Activated naive CD8-positive, alpha-beta T cell treated with anti-CD3 and anti-CD28 coated beads, Interleukin-2, amount 50 U/mL, for 24 hours (primary cell): ENCODE results near the gene FAN1.

Source experiments
- ATAC-seq: fragments of 150-1000 bp; cut with Tn5 transposase; one replicate; pipeline ENCODE4 v1.10.0; 2021
- DNase-seq: peaks from one replicate; pipeline ENCODE4 v3.0.0; 2021
- H3K27ac Mint-ChIP-seq: one replicate; pipeline ENCODE4 v1.8.0; 2021; ENCODE audit warnings: mild to moderate bottlenecking, mixed read lengths
- H3K27me3 Mint-ChIP-seq: one replicate; pipeline ENCODE4 v1.8.0; 2021; ENCODE audit warnings: mixed read lengths
- H3K36me3 Mint-ChIP-seq: one replicate; pipeline ENCODE4 v1.8.0; 2021; ENCODE audit warnings: low read depth, mixed read lengths
- H3K4me1 Mint-ChIP-seq: one replicate; pipeline ENCODE4 v1.8.0; 2021; ENCODE audit warnings: mixed read lengths
- H3K4me3 Mint-ChIP-seq: one replicate; pipeline ENCODE4 v1.8.0; 2021; ENCODE audit warnings: mild to moderate bottlenecking, moderate library complexity, mixed read lengths
- H3K9me3 Mint-ChIP-seq: one replicate; pipeline ENCODE4 v1.8.0; 2021; ENCODE audit warnings: mixed read lengths

Gene FAN1

DNA sequence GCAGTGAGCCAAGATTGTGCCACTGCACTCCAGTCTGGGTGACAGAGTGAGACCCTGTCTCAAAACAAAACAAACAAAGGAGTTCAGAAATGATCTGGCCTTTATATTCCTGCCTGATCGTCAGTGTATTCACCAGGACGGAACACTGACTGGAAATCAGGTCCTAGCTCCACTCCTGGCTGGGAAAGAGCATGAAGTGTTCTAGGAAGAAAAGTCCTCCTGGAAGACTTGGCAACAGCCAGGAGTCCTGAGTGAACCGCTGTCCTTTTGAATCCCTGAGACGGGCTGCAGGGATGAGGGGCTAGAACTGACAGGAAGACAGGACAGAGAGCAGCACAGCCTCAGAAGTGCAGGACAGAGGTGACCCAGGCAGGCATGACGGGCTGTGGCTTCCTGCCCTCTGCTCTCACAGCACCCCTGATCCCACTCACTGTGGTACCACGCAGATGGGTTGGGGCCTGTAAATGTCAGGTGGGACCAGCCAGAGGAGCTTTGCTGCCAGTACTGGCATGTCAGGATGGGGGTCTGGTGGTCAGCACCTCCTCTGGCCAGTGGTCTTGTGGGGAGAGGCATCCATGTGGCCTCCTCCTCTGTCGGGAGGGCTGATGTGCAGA, 23.5 kb downstream of the FAN1 start:
- H3K27ac Mint-ChIP-seq, result no peak overlapping the region
- H3K4me1 Mint-ChIP-seq, result peaks cover 2% of the 10 kb centered on the region
- no peaks in the 10 kb centered on the region for H3K27me3 Mint-ChIP-seq
- peaks cover 33% of the 10 kb centered on the region for H3K36me3 Mint-ChIP-seq
- DNase-seq, result no peak
- ATAC-seq, result no peak
- H3K9me3 Mint-ChIP-seq, result no peaks in the 10 kb centered on the region
- H3K4me3 Mint-ChIP-seq, result no peak overlapping the region

DNA sequence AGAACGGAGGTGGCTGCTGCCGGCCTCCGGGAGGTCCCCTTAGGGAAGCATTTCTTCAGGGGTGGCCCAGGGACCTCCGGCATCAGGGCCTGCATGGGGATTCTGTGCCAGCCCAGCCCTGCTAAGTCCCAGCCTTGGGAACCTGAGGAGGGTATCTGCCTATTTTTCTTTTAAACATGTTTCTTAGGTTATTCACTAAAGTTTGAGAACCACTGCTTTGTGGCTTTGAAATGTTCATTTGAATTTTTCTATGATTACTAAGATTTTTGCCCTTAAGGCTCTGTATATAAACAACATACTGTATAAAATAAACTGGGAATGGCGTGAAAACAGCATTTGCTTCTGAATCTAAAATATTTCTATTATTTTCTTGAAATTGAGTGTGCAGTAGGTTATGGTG, 24.4 kb downstream of the FAN1 start:
- Mint-ChIP-seq H3K27ac (no peak overlapping the region), H3K4me3 (no peak overlapping the region), H3K9me3 (no peaks in the 10 kb centered on the region), H3K4me1 (peaks cover 4% of the 10 kb centered on the region), H3K36me3 (peaks cover 33% of the 10 kb centered on the region), H3K27me3 (no peaks in the 10 kb centered on the region)
- DNase-seq (no peak), ATAC-seq (no peak)

DNA sequence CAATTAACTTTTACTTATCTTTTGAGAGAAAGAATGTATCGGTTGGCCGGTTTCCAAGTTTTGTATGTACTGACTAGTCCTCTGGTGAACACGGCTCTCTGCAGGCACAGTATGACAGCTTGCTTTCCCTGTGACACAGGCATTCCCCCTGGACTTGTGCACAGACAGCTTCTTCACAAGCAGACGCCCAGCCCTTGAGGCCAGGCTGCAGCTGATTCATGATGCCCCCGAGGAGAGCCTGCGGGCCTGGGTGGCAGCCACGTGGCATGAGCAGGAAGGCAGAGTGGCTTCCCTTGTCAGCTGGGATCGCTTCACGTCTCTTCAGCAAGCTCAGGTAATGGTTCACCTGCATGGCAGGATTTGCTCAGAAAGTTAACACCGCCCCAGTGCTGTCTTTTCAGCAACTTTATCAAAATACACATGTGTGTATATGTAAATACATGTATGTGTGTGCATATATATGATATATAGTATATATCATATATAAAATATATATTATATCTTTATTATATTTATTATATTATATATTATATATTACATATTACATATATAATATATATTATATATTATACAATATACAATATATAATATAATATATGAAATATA, 25.5 kb downstream of the FAN1 start:
- Mint-ChIP-seq H3K4me1 (peaks cover 8% of the 10 kb centered on the region), H3K27ac (no peak overlapping the region), H3K27me3 (no peaks in the 10 kb centered on the region), H3K36me3 (peaks cover 39% of the 10 kb centered on the region), H3K4me3 (no peak overlapping the region), H3K9me3 (no peaks in the 10 kb centered on the region)
- DNase-seq, result no peak
- ATAC-seq, result no peak

DNA sequence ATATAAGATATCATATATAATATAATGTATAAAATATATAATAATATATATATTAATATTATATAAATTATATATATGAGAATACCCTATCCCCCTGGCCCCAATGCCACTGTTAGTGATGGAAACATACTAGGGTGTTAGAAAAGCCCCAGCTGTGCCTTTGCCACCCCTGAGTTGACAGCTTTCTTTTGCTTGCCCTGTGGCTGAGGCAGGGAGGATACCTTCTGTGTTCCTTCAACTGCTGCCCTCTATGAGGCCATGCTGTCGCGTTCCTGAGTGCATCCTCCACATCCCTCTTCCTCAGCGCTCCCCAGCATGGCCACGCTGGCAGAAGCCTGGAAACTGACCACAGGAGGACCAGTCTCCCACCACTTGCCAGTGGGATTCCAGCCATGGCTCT, 26.3 kb downstream of the FAN1 start:
- H3K36me3 Mint-ChIP-seq, result peaks cover 43% of the 10 kb centered on the region
- ATAC-seq (no peak), DNase-seq (no peak)
- no peak overlapping the region for H3K27ac Mint-ChIP-seq
- peaks cover 8% of the 10 kb centered on the region for H3K4me1 Mint-ChIP-seq
- no peaks in the 10 kb centered on the region for H3K9me3 Mint-ChIP-seq
- no peak overlapping the region for H3K4me3 Mint-ChIP-seq
- H3K27me3 Mint-ChIP-seq, result no peaks in the 10 kb centered on the region

DNA sequence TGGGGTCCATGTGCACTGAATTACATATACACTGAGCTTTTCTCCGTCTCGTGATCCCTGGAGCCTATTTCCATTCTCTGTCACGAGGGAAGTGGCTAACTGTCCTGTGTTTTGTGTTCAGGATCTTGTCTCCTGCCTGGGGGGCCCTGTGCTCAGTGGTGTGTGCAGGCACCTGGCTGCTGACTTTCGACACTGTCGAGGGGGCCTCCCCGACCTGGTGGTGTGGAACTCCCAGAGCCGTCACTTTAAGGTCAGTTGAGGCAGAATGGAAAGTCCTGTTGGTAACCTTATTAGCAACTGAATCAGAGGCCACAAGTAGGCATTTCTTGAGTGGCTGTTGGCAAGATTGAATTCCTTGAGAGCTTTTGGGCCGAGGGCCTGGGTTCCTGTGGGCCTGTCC, 26.7 kb downstream of the FAN1 start:
- Mint-ChIP-seq H3K36me3 (peaks cover 43% of the 10 kb centered on the region), H3K27ac (no peak overlapping the region), H3K9me3 (no peaks in the 10 kb centered on the region), H3K4me3 (no peak overlapping the region), H3K4me1 (peaks cover 8% of the 10 kb centered on the region), H3K27me3 (no peaks in the 10 kb centered on the region)
- DNase-seq (no peak), ATAC-seq (peak; percentile 34)

DNA sequence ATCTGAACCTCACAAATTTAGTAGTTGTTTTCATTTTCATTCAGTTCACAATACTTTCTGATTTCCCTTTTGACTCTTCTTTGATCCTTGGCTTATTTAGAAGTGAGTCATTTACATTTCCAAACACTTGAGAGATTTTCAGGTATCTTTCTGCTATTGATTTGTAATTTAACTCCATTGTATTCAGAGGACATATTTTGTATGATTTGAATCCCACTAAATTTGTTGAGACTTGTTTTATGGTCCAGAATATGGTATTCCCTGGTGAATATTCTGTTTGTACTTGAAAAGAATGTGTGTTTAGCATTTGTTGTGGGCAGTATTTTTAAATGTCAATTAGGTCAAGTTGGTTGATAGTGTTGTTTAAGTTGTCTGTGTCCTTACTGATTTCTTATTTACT, 29.6 kb downstream of the FAN1 start:
- no peak for ATAC-seq

DNA sequence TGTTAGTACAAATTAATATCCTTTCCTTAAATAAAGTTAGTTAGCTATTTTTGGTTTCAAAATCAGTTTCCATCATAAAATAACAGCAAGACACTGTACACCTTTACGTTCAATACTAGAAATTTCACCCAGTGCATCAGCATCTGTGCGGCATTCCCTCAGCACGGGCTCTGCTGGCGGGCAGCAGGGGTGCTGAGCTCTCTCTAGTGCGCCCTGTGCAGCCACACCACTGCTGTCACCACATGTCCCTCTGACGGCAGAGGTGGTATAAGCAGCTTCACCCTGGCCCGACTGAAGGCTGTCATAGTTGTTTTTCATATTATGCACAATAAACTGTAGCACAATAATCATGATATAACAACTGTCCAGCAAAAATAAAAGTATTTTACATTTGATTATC, 35.4 kb downstream of the FAN1 start:
- H3K9me3 Mint-ChIP-seq, result no peaks in the 10 kb centered on the region
- no peak for ATAC-seq
- no peak overlapping the region for H3K4me3 Mint-ChIP-seq
- H3K27me3 Mint-ChIP-seq, result no peaks in the 10 kb centered on the region
- no peaks in the 10 kb centered on the region for H3K4me1 Mint-ChIP-seq
- DNase-seq, result no peak
- peaks cover 55% of the 10 kb centered on the region for H3K36me3 Mint-ChIP-seq
- H3K27ac Mint-ChIP-seq, result no peak overlapping the region

More for the DNA sequence above, 29.6 kb downstream of the FAN1 start:
- Mint-ChIP-seq H3K4me1 (peaks cover 8% of the 10 kb centered on the region), H3K4me3 (no peak overlapping the region), H3K27ac (no peak overlapping the region), H3K36me3 (peaks cover 51% of the 10 kb centered on the region), H3K9me3 (no peaks in the 10 kb centered on the region), H3K27me3 (no peaks in the 10 kb centered on the region)
- no peak for DNase-seq

DNA sequence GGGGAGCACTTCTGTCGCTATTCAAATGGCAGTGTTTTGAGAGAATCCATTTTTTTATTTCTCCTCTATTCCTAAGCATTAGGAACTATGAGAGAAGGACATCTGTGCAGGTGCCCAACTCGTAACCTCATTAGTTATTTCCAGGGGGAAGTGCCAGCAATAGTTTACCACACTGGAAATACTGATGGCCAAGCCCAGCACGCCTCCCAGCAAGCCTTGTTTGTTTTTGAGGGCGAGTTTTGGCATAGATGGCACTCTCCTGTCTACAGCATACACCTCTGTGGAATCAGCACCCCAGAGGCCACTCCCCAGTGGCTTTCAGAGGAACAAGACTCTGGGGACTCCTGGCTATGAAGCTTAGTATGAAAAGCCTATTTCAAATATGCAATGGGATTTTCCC, 36.6 kb downstream of the FAN1 start:
- no peak for DNase-seq
- Mint-ChIP-seq H3K27ac (no peak overlapping the region), H3K27me3 (no peaks in the 10 kb centered on the region), H3K4me3 (no peak overlapping the region), H3K9me3 (no peaks in the 10 kb centered on the region), H3K36me3 (peaks cover 53% of the 10 kb centered on the region), H3K4me1 (no peaks in the 10 kb centered on the region)
- no peak for ATAC-seq

DNA sequence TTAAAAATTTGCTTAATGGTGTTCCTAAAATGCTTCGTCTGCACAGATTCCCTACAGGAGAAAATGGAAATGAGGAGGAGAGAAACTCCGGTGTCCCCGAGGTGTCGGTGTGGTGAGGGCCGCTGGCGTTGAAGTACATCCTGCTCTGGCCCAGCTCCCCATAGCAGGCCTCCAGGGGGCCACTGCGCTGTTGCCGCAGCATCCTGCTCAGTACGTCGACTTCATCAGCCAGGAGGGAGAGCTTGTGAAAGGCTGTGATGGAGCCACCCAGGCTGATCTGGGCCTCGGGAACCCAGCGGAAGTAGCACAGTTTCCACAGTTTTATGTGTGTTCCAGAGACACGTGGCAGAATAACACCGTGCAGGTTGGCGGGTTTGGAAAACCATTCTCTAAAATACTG, 37.8 kb downstream of the FAN1 start:
- Mint-ChIP-seq H3K9me3 (no peaks in the 10 kb centered on the region), H3K27ac (no peak overlapping the region), H3K4me1 (no peaks in the 10 kb centered on the region), H3K36me3 (peaks cover 57% of the 10 kb centered on the region), H3K27me3 (no peaks in the 10 kb centered on the region), H3K4me3 (no peak overlapping the region)
- ATAC-seq, result no peak
- DNase-seq, result no peak

DNA sequence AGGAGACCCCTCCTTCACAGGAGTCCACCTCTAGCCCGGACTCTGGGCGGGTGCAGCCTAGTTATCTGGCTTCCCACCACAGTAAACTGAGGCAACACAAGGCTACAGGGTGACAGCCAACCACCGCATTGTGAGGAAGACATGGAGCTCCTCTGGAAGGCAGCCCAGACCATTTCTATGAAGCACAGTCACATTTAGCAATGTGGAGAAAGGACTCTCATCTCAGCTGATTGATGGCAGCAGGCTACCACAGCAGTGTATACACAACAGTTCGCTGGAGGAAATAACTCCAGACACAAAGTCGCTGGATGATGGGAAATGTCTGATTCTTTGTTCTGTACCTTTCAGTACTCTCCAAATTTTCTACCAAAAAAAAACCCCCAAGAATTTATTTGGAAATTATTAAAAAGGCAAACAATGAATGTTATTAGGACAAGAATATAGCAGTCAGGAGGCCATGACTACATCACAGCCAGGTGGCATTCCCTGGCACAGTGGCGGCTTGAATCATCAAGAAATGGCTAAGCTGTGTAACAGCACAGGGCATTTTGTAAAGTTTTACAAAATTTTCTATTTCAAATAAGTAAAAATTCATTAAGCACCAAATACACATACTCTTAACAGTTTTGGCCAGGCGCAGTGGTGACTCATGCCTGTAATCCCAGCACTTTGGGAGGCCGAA, 40.1 kb downstream of the FAN1 start:
- Mint-ChIP-seq H3K9me3 (no peaks in the 10 kb centered on the region), H3K27me3 (no peaks in the 10 kb centered on the region), H3K36me3 (peaks cover 46% of the 10 kb centered on the region), H3K4me1 (no peaks in the 10 kb centered on the region), H3K4me3 (no peak overlapping the region), H3K27ac (no peak overlapping the region)
- ATAC-seq (no peak), DNase-seq (no peak)

DNA sequence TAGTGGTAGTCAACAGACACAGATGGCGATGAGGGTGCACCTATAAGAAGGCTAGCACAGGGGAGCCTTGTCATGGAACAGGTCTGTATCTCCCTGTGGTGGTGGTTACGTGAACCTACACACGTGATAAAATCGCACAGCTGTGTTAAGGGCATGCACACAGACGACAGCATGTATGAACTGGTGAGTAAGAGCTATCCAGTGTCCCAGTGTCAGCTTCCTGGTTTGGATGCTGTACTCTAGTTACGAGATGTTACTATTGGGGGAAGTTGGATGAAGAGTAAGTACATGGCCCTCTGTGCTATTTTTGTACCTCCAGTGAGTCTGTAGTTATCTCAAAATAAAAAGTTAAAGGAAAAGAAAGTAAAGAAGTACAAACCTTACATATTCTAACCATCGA, 49.5 kb downstream of the FAN1 start:
- no peak for DNase-seq
- Mint-ChIP-seq H3K27ac (no peak overlapping the region), H3K27me3 (no peaks in the 10 kb centered on the region), H3K4me1 (peaks cover 12% of the 10 kb centered on the region), H3K9me3 (no peaks in the 10 kb centered on the region), H3K36me3 (peaks cover 58% of the 10 kb centered on the region), H3K4me3 (no peak overlapping the region)
- ATAC-seq, result no peak

DNA sequence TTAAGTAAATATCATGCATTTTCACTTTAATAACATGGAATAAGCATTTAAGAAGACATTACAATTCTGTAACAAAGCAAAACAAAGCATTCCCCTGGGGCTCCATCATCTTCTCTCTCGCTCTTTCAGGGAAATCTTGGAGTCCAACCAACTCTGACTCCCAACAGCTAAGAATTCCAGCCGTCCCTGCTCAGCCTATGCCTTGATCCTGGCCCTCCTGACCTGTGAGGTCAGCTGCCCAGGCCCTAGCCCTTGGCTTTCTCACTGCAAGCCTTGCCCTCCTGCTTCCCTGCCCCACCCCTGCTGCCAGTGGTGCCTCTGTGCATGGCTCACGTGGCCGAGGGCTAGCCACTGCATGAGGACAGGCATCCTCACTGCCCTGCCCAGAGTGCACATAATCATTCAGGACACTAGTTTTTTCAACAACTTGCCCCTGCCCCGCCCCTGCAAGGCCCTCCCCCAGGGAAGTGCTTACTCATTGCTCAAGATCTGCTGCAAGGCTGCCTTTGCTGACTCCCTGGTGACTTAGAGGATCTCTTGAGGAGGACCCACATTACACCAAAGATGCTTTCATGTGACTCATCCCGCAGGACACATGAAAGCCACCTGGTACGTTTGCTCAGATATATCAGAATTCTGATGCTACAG, 50.1 kb downstream of the FAN1 start:
- Mint-ChIP-seq H3K27ac (peak overlapping the region; percentile 27), H3K4me1 (peaks cover 12% of the 10 kb centered on the region), H3K27me3 (no peaks in the 10 kb centered on the region), H3K9me3 (no peaks in the 10 kb centered on the region), H3K4me3 (no peak overlapping the region), H3K36me3 (peaks cover 55% of the 10 kb centered on the region)
- ATAC-seq (no peak), DNase-seq (no peak)

DNA sequence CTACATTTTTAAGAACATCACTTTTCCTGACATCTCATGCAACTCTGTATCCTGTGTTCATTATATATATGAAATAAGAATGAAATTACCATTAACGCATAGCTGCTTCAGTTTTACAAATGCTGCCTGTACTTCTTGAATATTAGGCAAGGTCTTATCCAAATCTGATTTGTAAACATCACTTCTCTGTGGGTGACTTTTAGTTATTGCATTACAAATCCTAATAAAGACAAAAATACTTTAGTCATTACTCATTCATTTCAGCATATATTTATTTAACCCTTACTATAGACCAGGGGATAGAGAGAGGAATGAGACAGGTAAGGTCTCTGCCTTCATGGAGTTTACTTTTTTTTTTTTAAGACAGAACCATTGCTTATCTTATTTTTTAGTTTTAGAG, 51.0 kb downstream of the FAN1 start:
- DNase-seq (no peak), ATAC-seq (no peak)
- H3K9me3 Mint-ChIP-seq, result no peaks in the 10 kb centered on the region
- H3K36me3 Mint-ChIP-seq, result peaks cover 53% of the 10 kb centered on the region
- H3K27ac Mint-ChIP-seq, result no peak overlapping the region
- H3K27me3 Mint-ChIP-seq, result no peaks in the 10 kb centered on the region
- peaks cover 12% of the 10 kb centered on the region for H3K4me1 Mint-ChIP-seq
- H3K4me3 Mint-ChIP-seq, result no peak overlapping the region

DNA sequence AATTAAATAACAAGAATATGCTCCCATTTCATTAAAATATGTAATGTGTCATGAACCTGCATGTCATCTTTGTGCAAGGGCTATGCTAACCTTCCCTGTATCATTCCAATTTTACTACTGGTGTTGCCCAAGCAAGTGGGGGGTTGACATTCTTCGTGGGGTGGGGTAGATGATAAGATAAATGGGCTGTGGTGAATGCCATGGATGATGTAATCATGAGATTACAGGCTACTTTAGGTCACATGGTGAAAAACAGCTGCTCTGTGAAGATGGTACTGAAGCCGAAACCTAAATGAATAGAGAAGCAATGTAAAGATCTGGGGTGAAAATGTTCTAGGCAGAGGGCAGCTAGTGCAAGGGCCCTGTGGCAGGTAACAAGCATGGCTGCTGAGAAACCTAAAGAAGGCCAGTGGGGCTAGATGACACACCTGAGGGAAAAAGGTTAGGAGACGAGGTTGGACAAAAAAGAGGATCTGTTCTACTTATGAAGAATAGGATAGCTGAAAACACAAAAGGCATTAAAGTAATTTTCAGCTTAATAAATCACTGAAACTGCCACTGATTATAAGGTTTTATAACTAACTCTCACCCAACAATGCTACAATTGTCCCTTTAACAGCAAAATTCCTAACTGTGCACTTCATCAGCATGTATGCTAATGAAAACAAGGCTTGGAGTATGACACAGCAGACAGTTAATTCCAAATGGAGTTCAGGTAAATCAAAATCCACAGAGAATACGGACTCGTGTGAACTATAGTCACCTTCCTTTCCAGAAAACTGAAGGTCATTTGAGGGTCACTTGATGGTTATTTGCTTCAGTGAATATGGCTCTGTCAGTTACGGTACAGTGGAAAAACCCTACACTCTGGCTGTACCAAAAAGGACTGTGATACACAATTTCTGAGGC, 52.8 kb downstream of the FAN1 start:
- Mint-ChIP-seq H3K27ac (peak overlapping the region; percentile 23), H3K4me3 (no peak overlapping the region), H3K27me3 (no peaks in the 10 kb centered on the region), H3K9me3 (no peaks in the 10 kb centered on the region), H3K36me3 (peaks cover 45% of the 10 kb centered on the region), H3K4me1 (peaks cover 12% of the 10 kb centered on the region)
- DNase-seq (no peak), ATAC-seq (no peak)
